ENCODE data around the gene AGAP1. TPM values are rescaled to one million over a fixed set of nuclear protein-coding genes. Genes with fewer than 3 reads are reported as not detected.

Gene AGAP1
- polyA plus RNA-seq, 2 of the 4 experiments (the other 2 are of a cell fraction), result 20.2 to 21.9 TPM

- POLR2A ChIA-PET, result no interaction called here
- WGBS (ENCODE audit: missing lambda C conversion rate), result 73% methylated on average over 12 of the region's 12 CpGs
- Histone ChIP-seq H3K27ac (no peak overlapping the region), H3K4me2 (no peak overlapping the region), H3K9me3 (no peaks in the 10 kb centered on the region), H3K4me1 (peaks cover 6% of the 10 kb centered on the region; the same call in 1 of the 3 replicates), H3K4me3 (no peak overlapping the region)
- ATAC-seq (no peak), FAIRE-seq (no peak), DNase-seq (ENCODE audit: low read depth in 1 of 2, low spot score in 1 of 2) (no peak)
- CTCF ChIA-PET, result interaction anchor here (1.0 to 1.6 kb wide), 3 partner anchors 11 to 18 kb away, joined by 3 read pairs; no protein-coding TSS in a partner anchor
- TF ChIP-seq JUNB (IDR thresholded peaks at IDR 0.05), result no peak
- TF ChIP-seq CEBPB (IDR thresholded peaks at IDR 0.05), result no peak
These were observed 444.1 kb downstream of the AGAP1 start for GRCh38 chr2:235937936-235938335.

GRCh38 chr2:235938611-235939010, 444.8 kb downstream of the AGAP1 start:
- no peak for ATAC-seq
- Histone ChIP-seq H3K4me1 (peaks cover 6% of the 10 kb centered on the region; the same call in 1 of the 3 replicates), H3K27ac (no peak overlapping the region), H3K4me3 (no peak overlapping the region), H3K4me2 (no peak overlapping the region), H3K9me3 (no peaks in the 10 kb centered on the region)
- no peak for FAIRE-seq
- WGBS (ENCODE audit: missing lambda C conversion rate), result 89% methylated on average over 14 of the region's 14 CpGs
- no peak for DNase-seq (ENCODE audit: low read depth in 1 of 2, low spot score in 1 of 2)
- TF ChIP-seq EP300 (IDR thresholded peaks at IDR 0.05) (no peak), TP53 (CRISPR knock-in tag; IDR thresholded peaks at IDR 0.05) (no peak), HOXA7 (CRISPR knock-in tag; IDR thresholded peaks at IDR 0.05) (no peak), ESRRA (IDR thresholded peaks at IDR 0.05; ENCODE audit: borderline replicate concordance, low read length) (no peak), HDAC2 (IDR thresholded peaks at IDR 0.05) (no peak), JUN (IDR thresholded peaks at IDR 0.05) (no peak)
- TF ChIP-seq, protein P1, sequence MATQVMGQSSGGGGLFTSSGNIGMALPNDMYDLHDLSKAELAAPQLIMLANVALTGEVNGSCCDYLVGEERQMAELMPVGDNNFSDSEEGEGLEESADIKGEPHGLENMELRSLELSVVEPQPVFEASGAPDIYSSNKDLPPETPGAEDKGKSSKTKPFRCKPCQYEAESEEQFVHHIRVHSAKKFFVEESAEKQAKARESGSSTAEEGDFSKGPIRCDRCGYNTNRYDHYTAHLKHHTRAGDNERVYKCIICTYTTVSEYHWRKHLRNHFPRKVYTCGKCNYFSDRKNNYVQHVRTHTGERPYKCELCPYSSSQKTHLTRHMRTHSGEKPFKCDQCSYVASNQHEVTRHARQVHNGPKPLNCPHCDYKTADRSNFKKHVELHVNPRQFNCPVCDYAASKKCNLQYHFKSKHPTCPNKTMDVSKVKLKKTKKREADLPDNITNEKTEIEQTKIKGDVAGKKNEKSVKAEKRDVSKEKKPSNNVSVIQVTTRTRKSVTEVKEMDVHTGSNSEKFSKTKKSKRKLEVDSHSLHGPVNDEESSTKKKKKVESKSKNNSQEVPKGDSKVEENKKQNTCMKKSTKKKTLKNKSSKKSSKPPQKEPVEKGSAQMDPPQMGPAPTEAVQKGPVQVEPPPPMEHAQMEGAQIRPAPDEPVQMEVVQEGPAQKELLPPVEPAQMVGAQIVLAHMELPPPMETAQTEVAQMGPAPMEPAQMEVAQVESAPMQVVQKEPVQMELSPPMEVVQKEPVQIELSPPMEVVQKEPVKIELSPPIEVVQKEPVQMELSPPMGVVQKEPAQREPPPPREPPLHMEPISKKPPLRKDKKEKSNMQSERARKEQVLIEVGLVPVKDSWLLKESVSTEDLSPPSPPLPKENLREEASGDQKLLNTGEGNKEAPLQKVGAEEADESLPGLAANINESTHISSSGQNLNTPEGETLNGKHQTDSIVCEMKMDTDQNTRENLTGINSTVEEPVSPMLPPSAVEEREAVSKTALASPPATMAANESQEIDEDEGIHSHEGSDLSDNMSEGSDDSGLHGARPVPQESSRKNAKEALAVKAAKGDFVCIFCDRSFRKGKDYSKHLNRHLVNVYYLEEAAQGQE (IDR thresholded peaks at IDR 0.05), result no peak
- CTCF ChIA-PET, result no interaction called here
- POLR2A ChIA-PET, result no interaction called here

- Histone ChIP-seq H3K4me2 (no peak overlapping the region), H3K4me3 (no peak overlapping the region), H3K4me1 (peaks cover 6% of the 10 kb centered on the region; the same call in 1 of the 3 replicates), H3K27ac (no peak overlapping the region), H3K9me3 (no peaks in the 10 kb centered on the region)
- ChIA-PET CTCF (no interaction called here), POLR2A (no interaction called here)
- TF ChIP-seq CEBPB (IDR thresholded peaks at IDR 0.05) (no peak), CTCF (IDR thresholded peaks at IDR 0.05) (no peak), RARB (CRISPR knock-in tag; IDR thresholded peaks at IDR 0.05) (no peak), TFCP2L1 (CRISPR knock-in tag; IDR thresholded peaks at IDR 0.05) (no peak), FOXS1 (CRISPR knock-in tag; IDR thresholded peaks at IDR 0.05) (no peak), BCL3 (IDR thresholded peaks at IDR 0.05) (no peak)
- FAIRE-seq, result no peak
- no peak for ATAC-seq
- 86% methylated on average over 6 of the region's 6 CpGs for WGBS (ENCODE audit: missing lambda C conversion rate)
- DNase-seq (ENCODE audit: low read depth in 1 of 2, low spot score in 1 of 2), result no peak
These were observed 445.6 kb downstream of the AGAP1 start for GRCh38 chr2:235939471-235939870.

All from A549 (cell line).